Pancreas (tissue), 10 donors: Measurements from ENCODE around the gene TOP2B. TPM values are rescaled to one million over a fixed set of nuclear protein-coding genes. Genes with fewer than 3 reads are reported as not detected.

Experiments
- ATAC-seq, 4 donors: fragments of 200-7000 bp; cut with Tn5 transposase; one replicate each; pipeline versions ENCODE4 v1.8.0 to v1.9.1; 2020; ENCODE audit warnings: mild to moderate bottlenecking in 4 of 4, moderate library complexity in 4 of 4
- DNase-seq, 6 donors: peaks; one replicate each; pipeline ENCODE4 v3.0.0-alpha.2; 2020
- FAIRE-seq: peaks from 2 replicates; lab custom pipeline; 2012; peaks lifted over from hg19 to GRCh38; lab: Jason Lieb, UNC
- H3K27ac ChIP-seq, 4 donors: fragments of 200-600 bp; sonication (generic); 1 replicate in 3 of 4; 2 replicates in 1 of 4; pipeline versions ENCODE4 v1.5.0 to v1.8.0; 2020
- H3K27me3 ChIP-seq, 4 donors: fragments of 200-600 bp; one replicate each; pipeline ENCODE4 v1.8.0; 2021
- H3K36me3 ChIP-seq, 3 donors: fragments of 200-600 bp; sonication (generic) in 1 of 3; one replicate each; pipeline versions ENCODE4 v1.5.0 to v1.8.0; 2020 to 2021
- H3K4me1 ChIP-seq, 3 donors: fragments of 200-600 bp; one replicate each; pipeline ENCODE4 v1.8.0; 2021
- H3K4me3 ChIP-seq, 4 donors: fragments of 200-600 bp; sonication (generic) in 2 of 4; one replicate each; pipeline versions ENCODE4 v1.5.0 to v1.8.0; 2020 to 2021
- H3K9me3 ChIP-seq, 4 donors: fragments of 200-600 bp; one replicate each; pipeline ENCODE4 v1.8.0; 2021
- WGBS, 2 donors: extraction: QIAGEN DNeasy Blood & Tissue Kit; methylation state at CpG; one replicate each; pipeline ENCODE4 v1.1.7; 2013; 5-methylcytosine and 5-hydroxymethylcytosine counted together
- intact Hi-C, 3 donors: fragments of 100-400 bp; cut with DNase I; formaldehyde crosslinking; loops; one replicate each; pipeline versions ENCODE4 v1.11.1 to v1.14.2; 2022
- polyA plus RNA-seq, 2 donors: library from polyadenylated mRNA; stranded (reverse); fragments of 200-250 nt; gene quantifications; one replicate each; pipeline ENCODE4 v1.2.3, GENCODE V29; 2013
- total RNA-seq, 6 donors: library from RNA; stranded (reverse); fragmentation: NEBNext Ultra II Directional in 4 of 6; extraction: Animal tissue kit (Norgen Biotek cat#: 25700) in 4 of 6; gene quantifications; one replicate each; pipeline versions ENCODE4 v1.2.1 to v1.2.4, GENCODE V29; 2021 to 2023
- TF ChIP-seq, protein P1 (sequence below), 4 donors: fragments of 200-600 bp; sonication (generic) in 3 of 4; IDR thresholded peaks; one replicate each; pipeline versions ENCODE4 v1.5.0 to v1.8.0; 2021; ENCODE audit warnings: antibody characterized with exemption in 4 of 4
- donor health status: healthy with polysubstance abuse.
- donor health status: DM: no; HTN: no; CAD: no; lungs with moderate emphysema.
- donor health status: DM: no; HTN: no; CAD: no.
- donor health status: control.
- donor health status: control.
- donor health status: Bipolar disorder and iron deficiency.
- donor health status: DM: yes; HTN: yes; CAD: no.
- donor health status: DM: no; HTN: no; CAD: no.
- donor health status: DM: no; HTN: no; CAD: no.
- donor health status: DM: yes; HTN: yes; CAD: no.

Gene TOP2B
- total and polyA plus RNA-seq, 8 donors = 17.7 to 67.7 (median 40.2) TPM

DNA sequence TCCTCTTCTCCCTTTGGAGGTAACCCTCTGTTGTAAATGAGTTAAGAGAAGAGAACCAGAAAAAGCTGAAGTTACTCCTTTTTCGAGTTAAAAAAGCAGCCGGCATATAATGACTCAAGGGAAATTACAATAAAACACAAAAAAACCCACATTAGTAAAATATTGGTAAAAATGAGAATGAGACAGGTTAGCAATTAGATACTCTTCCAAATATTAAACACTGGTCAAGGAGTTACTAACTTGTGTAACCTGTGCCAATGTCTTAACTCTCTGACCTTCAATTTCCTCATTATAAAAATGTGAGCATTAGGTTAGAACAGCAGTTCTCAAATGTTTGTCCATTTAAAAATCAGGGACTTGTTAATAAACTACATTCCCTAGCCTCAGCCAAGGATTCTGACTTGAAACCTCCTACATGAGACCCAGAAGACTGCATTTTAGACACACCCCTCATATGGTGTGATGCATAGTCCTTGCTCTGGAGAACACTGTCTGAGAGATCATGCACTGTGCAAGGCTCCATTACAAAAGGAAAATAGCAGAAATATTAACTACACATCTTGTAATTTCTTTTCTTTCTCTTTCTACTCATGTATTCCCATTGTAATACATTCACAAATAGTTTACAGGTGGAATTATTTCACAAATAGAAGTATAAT, 42.7 kb upstream of the TOP2B start:
- Histone ChIP-seq H3K27ac (no peak overlapping the region), H3K36me3 (no peaks in the 10 kb centered on the region), H3K4me1 (no peaks in the 10 kb centered on the region), H3K27me3 (no peaks in the 10 kb centered on the region), H3K4me3 (no peak overlapping the region), H3K9me3 (no peaks in the 10 kb centered on the region)
- intact Hi-C loops = no loop called here
- TF ChIP-seq, protein P1, sequence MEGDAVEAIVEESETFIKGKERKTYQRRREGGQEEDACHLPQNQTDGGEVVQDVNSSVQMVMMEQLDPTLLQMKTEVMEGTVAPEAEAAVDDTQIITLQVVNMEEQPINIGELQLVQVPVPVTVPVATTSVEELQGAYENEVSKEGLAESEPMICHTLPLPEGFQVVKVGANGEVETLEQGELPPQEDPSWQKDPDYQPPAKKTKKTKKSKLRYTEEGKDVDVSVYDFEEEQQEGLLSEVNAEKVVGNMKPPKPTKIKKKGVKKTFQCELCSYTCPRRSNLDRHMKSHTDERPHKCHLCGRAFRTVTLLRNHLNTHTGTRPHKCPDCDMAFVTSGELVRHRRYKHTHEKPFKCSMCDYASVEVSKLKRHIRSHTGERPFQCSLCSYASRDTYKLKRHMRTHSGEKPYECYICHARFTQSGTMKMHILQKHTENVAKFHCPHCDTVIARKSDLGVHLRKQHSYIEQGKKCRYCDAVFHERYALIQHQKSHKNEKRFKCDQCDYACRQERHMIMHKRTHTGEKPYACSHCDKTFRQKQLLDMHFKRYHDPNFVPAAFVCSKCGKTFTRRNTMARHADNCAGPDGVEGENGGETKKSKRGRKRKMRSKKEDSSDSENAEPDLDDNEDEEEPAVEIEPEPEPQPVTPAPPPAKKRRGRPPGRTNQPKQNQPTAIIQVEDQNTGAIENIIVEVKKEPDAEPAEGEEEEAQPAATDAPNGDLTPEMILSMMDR (IDR thresholded peaks at IDR 0.05) = no peak
- no peak for FAIRE-seq
- WGBS, 2 donors = 89 to 92% methylated on average over 2 of the region's 2 CpGs
- no peak for ATAC-seq
- DNase-seq = no peak

DNA sequence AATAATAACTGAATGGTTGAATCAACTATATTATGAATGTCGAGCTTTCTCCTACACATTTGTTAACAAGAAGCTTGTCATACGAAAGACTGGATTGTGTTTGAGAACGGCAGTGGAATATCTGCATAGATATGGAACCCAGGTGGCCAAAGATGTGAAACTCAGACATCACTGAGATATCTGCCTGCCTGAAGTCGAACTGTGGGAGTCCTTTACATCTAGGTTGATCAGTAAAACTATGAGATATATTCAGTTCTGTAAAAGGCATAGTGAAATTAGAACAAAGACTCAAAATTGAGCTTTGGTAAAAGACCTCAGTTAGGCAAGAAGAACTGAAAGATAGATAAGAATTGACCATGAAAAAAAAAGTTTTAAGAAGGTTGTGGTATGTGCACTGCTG, 41.5 kb upstream of the TOP2B start:
- WGBS, 2 donors = 43 to 59% methylated on average over 4 of the region's 4 CpGs
- TF ChIP-seq, protein P1 (IDR thresholded peaks at IDR 0.05) = no peak
- intact Hi-C loops = no loop called here
- no peaks in the 10 kb centered on the region for H3K9me3 ChIP-seq
- H3K27me3 ChIP-seq = no peaks in the 10 kb centered on the region
- ATAC-seq (no peak), FAIRE-seq (no peak), DNase-seq (no peak)
- no peak overlapping the region for H3K4me3 ChIP-seq
- no peaks in the 10 kb centered on the region for H3K36me3 ChIP-seq
- no peaks in the 10 kb centered on the region for H3K4me1 ChIP-seq
- no peak overlapping the region for H3K27ac ChIP-seq

DNA sequence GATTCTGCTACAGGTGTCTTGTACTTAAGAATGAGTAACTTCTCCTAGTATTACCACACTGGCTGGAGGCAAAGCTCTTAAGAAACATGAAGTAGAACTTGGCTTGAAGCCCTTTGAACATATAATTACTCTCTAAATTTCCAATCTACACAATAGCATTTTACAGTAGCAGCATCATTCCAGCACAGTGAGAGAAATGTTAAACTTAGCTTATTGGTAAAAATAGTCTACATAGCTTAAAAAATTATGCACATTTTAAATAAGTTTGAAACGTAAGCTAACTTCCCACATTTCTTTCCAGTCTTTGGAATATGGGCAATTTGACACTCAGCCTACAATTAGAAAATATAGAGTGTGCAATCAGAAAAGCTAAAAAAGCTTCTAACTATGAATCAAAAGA, 32.8 kb upstream of the TOP2B start:
- ATAC-seq (no peak), FAIRE-seq (no peak), DNase-seq (no peak)
- Histone ChIP-seq H3K9me3 (no peaks in the 10 kb centered on the region), H3K4me3 (no peak overlapping the region), H3K36me3 (no peaks in the 10 kb centered on the region), H3K4me1 (no peaks in the 10 kb centered on the region), H3K27ac (no peak overlapping the region), H3K27me3 (no peaks in the 10 kb centered on the region)
- TF ChIP-seq, protein P1 (IDR thresholded peaks at IDR 0.05) = no peak
- intact Hi-C loops = no loop called here
- 37 to 55% methylated on average over 1 of the region's 1 CpG for WGBS, 2 donors

DNA sequence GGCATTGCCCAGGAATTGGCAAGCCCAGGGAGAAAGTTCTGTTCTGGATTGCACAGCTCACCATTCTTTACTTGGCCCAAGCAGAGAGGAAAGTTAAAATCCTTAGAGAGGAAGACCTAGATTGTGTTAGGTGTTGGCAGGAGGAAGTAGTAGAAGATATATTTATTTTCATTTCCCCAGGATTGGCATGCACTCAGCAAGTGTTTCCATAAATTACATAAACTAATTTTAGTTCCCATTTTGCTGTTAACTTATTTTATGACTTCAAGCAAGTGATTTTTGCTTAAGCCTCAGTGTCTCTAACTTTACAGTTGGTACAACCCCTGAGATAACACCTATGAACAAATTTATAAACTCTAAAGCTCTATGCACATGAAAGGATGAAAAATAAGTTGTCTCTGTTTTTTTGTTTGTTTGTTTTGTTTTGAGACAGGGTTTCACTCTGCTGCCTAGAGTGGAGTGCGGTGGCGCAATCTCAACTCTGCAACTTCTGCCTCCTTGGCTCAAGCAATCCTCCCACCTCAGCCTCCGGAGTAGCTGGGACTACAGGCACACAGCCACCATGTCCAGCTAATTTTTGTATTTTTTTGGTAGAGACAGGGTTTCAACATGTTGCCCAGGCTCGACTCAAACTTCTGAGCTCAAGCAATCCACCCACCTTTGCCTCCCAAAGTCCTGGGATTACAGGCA, 31.2 kb upstream of the TOP2B start:
- TF ChIP-seq, protein P1 (IDR thresholded peaks at IDR 0.05) = no peak
- H3K27ac ChIP-seq = no peak overlapping the region
- no peak overlapping the region for H3K4me3 ChIP-seq
- H3K27me3 ChIP-seq = no peaks in the 10 kb centered on the region
- WGBS, 2 donors = 81 to 91% methylated on average over 4 of the region's 4 CpGs
- intact Hi-C loops = no loop called here
- no peaks in the 10 kb centered on the region for H3K4me1 ChIP-seq
- no peaks in the 10 kb centered on the region for H3K9me3 ChIP-seq
- FAIRE-seq (no peak), DNase-seq (no peak), ATAC-seq (no peak)
- H3K36me3 ChIP-seq = no peaks in the 10 kb centered on the region

DNA sequence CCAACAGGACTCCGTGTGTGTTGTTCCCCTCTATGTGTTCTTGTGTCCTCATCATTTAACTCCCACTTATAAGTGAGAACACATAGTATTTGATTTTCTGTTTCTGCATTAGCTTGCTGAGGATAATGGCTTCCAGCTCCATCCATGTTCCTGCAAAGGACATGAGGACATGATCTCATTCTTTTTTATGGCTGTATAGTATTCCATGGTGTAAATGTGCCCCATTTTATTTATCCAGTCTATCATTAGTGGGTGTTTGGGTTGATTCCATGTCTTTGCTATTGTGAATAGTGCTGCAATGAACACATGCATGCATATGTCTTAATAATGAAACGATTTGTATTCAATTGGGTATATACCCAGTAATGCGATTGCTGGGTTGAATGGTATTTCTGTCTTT, 28.5 kb upstream of the TOP2B start:
- WGBS, 2 donors = 56 to 63% methylated on average over 3 of the region's 3 CpGs
- Histone ChIP-seq H3K27me3 (no peaks in the 10 kb centered on the region), H3K9me3 (no peaks in the 10 kb centered on the region), H3K4me1 (no peaks in the 10 kb centered on the region), H3K27ac (no peak overlapping the region), H3K4me3 (no peak overlapping the region), H3K36me3 (no peaks in the 10 kb centered on the region)
- ATAC-seq (no peak), DNase-seq (no peak), FAIRE-seq (no peak)
- intact Hi-C loops = no loop called here
- TF ChIP-seq, protein P1 (IDR thresholded peaks at IDR 0.05) = no peak
